DOHH2 (cell line): Measurements from ENCODE around the gene FKBP2.

Source experiments
- H3F3A ChIP-seq: fragments of 200-600 bp; sonication (generic), shearing (Covaris generic); 2 replicates; pipeline ENCODE4 v1.6.0; 2016; ENCODE audit warnings: antibody characterized with exemption, mild to moderate bottlenecking; ENCODE audit not compliant: control insufficient read depth, insufficient read depth
- H3K27ac ChIP-seq: fragments of 200-600 bp; sonication (generic); 2 replicates; pipeline ENCODE4 v1.5.1; 2014; ENCODE audit warnings: low read depth, mild to moderate bottlenecking, low read length, moderate library complexity
- H3K27me3 ChIP-seq: fragments of 200-600 bp; sonication (generic); 2 replicates; pipeline ENCODE4 v1.6.1; 2014; ENCODE audit warnings: mild to moderate bottlenecking, low read length, mixed read lengths; ENCODE audit not compliant: control insufficient read depth
- H3K36me3 ChIP-seq: fragments of 200-600 bp; sonication (generic); 2 replicates; pipeline ENCODE4 v1.6.1; 2014; ENCODE audit warnings: mild to moderate bottlenecking, low read length, moderate library complexity, mixed read lengths; ENCODE audit not compliant: control insufficient read depth
- H3K4me1 ChIP-seq: fragments of 200-600 bp; sonication (generic); 2 replicates; pipeline ENCODE4 v1.6.1; 2014; ENCODE audit warnings: mild to moderate bottlenecking, low read length, mixed read lengths; ENCODE audit not compliant: control insufficient read depth
- H3K4me2 ChIP-seq: fragments of 200-600 bp; sonication (generic); 2 replicates; pipeline ENCODE4 v1.6.0; 2014; ENCODE audit warnings: mild to moderate bottlenecking, low read length, moderate library complexity
- H3K4me3 ChIP-seq: fragments of 200-600 bp; sonication (generic); 2 replicates; pipeline ENCODE4 v1.5.1; 2014; ENCODE audit warnings: mild to moderate bottlenecking, low read length, mixed read lengths
- H3K79me2 ChIP-seq: fragments of 200-600 bp; sonication (generic); 2 replicates; pipeline ENCODE4 v1.6.1; 2014; ENCODE audit warnings: mild to moderate bottlenecking, low read length, mixed read lengths; ENCODE audit not compliant: control insufficient read depth
- H3K9me2 ChIP-seq: fragments of 200-600 bp; sonication (generic); replicated peaks from 2 replicates; pipeline ENCODE4 v1.6.1; 2014; ENCODE audit warnings: mild to moderate bottlenecking, low read length, mixed read lengths; ENCODE audit not compliant: control insufficient read depth
- H3K9me3 ChIP-seq: fragments of 200-600 bp; sonication (generic); 2 replicates; pipeline ENCODE4 v1.6.1; 2014; ENCODE audit warnings: antibody characterized with exemption, low read length, mixed read lengths; ENCODE audit not compliant: control insufficient read depth, insufficient read depth
- H4K20me1 ChIP-seq: fragments of 200-600 bp; sonication (generic); 2 replicates; pipeline ENCODE4 v1.6.0; 2014; ENCODE audit warnings: low read depth, mild to moderate bottlenecking, antibody characterized with exemption, low read length, moderate library complexity; ENCODE audit not compliant: control insufficient read depth, insufficient read depth
- CTCF ChIP-seq: fragments of 200-600 bp; sonication (generic); IDR thresholded peaks from one replicate; pipeline ENCODE4 v1.5.1; 2014; ENCODE audit warnings: antibody characterized with exemption, mild to moderate bottlenecking, low read depth, low read length; ENCODE audit not compliant: poor library complexity, severe bottlenecking
- EZH2phosphoT487 ChIP-seq: fragments of 200-600 bp; sonication (generic); IDR thresholded peaks from 2 replicates; pipeline ENCODE4 v1.6.1; 2017; ENCODE audit warnings: borderline replicate concordance, mild to moderate bottlenecking, antibody characterized with exemption, low read length, moderate library complexity, mixed read lengths

Gene FKBP2

DNA sequence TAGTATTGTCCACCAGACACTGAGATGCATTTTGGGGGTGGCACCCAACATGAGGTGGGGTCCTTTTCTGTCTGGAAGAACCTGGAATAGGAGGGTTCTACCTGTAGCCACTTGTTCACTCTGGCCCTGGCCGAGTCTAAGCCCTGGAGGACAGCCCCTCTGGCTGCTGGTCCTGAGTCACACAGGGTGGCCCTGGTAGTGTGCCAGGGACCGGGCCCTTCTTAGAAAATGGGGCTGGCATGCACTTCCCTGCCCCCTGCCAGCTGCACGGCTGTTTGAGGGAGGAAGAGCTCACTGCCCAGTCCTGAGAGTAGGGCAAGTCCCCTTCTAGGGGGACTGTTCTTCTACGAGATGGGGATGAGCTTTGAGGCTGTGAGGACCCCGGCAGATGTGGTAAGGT, 12.6 kb downstream of the FKBP2 start:
- Histone ChIP-seq H3K4me3 (no peak overlapping the region), H4K20me1 (peaks cover 5% of the 10 kb centered on the region; the same call in 1 of the 2 replicates), H3F3A (peaks cover 5% of the 10 kb centered on the region; the same call in 1 of the 2 replicates), H3K9me3 (no peaks in the 10 kb centered on the region), H3K79me2 (peaks cover 15% of the 10 kb centered on the region), H3K36me3 (peaks cover 22% of the 10 kb centered on the region), H3K27ac (no peak overlapping the region), H3K4me1 (peaks cover 29% of the 10 kb centered on the region), H3K4me2 (no peak overlapping the region), H3K27me3 (no peaks in the 10 kb centered on the region), H3K9me2 (no peaks in the 10 kb centered on the region)
- TF ChIP-seq CTCF = no peak
- TF ChIP-seq EZH2phosphoT487 = no peak

GRCh38 chr11:64254326-64254725, 13.4 kb downstream of the FKBP2 start:
- Histone ChIP-seq H3K9me3 (no peaks in the 10 kb centered on the region), H3K4me1 (peaks cover 29% of the 10 kb centered on the region), H3K27me3 (no peaks in the 10 kb centered on the region), H3K36me3 (peaks cover 30% of the 10 kb centered on the region), H3K9me2 (no peaks in the 10 kb centered on the region), H4K20me1 (peaks cover 5% of the 10 kb centered on the region; the same call in 1 of the 2 replicates), H3K79me2 (peaks cover 15% of the 10 kb centered on the region), H3K4me2 (no peak overlapping the region), H3K27ac (no peak overlapping the region), H3K4me3 (no peak overlapping the region), H3F3A (0 out of 2 replicates have a peak, but pooled peaks cover 5% of the 10 kb centered on the region)
- TF ChIP-seq EZH2phosphoT487 (no peak), CTCF (no peak)

- Histone ChIP-seq H3F3A (0 out of 2 replicates have a peak, but pooled peaks cover 5% of the 10 kb centered on the region), H3K9me3 (no peaks in the 10 kb centered on the region), H3K27me3 (no peaks in the 10 kb centered on the region), H3K27ac (no peak overlapping the region), H3K4me3 (no peak overlapping the region), H3K4me1 (peaks cover 22% of the 10 kb centered on the region), H3K79me2 (peaks cover 15% of the 10 kb centered on the region), H3K4me2 (no peak overlapping the region), H3K36me3 (peaks cover 39% of the 10 kb centered on the region), H4K20me1 (peaks cover 5% of the 10 kb centered on the region; the same call in 1 of the 2 replicates), H3K9me2 (no peaks in the 10 kb centered on the region)
- TF ChIP-seq CTCF (no peak), EZH2phosphoT487 (no peak)
These were observed 14.5 kb downstream of the FKBP2 start for GRCh38 chr11:64255135-64256128.
